Keratinocyte (primary cell): Measurements from ENCODE around the gene CDC34. TPM values are rescaled to one million over a fixed set of nuclear protein-coding genes. Genes with fewer than 3 reads are reported as not detected.

Experiments used
- DNase-seq: peaks from one replicate; pipeline ENCODE4 v3.0.0-alpha.2; 2011; ENCODE audit warnings: low read depth, missing footprints, low spot score
- FAIRE-seq: peaks from 2 replicates; lab custom pipeline; 2011; peaks lifted over from hg19 to GRCh38; lab: Jason Lieb, UNC
- H2AFZ ChIP-seq: 2 replicates; pipeline ENCODE4 v1.6.0; 2012; ENCODE audit warnings: low read length, control low read depth, inconsistent platforms; ENCODE audit not compliant: control insufficient read depth
- H3K27ac ChIP-seq: 2 replicates; pipeline ENCODE4 v1.5.1; 2011; ENCODE audit warnings: low read length; ENCODE audit not compliant: control insufficient read depth, insufficient read depth
- H3K27me3 ChIP-seq: 3 replicates; pipeline ENCODE4 v1.6.0; 2011; ENCODE audit warnings: low read length; ENCODE audit not compliant: control insufficient read depth, insufficient read depth; ENCODE audit errors: extremely low read depth
- H3K36me3 ChIP-seq, 2 experiments: 2 replicates in 1 of 2; 3 replicates in 1 of 2; pipeline ENCODE4 v1.5.1; 2011; ENCODE audit warnings: low read length in 2 of 2, mild to moderate bottlenecking in 1 of 2; ENCODE audit not compliant: control insufficient read depth in 2 of 2, insufficient read depth in 2 of 2; ENCODE audit errors: extremely low read depth in 1 of 2
- H3K4me1 ChIP-seq: 3 replicates; pipeline ENCODE4 v1.5.1; 2011; ENCODE audit warnings: low read length; ENCODE audit not compliant: control insufficient read depth, insufficient read depth; ENCODE audit errors: extremely low read depth
- H3K4me2 ChIP-seq: 3 replicates; pipeline ENCODE4 v1.6.0; 2011; ENCODE audit warnings: low read depth, low read length; ENCODE audit not compliant: control insufficient read depth, insufficient read depth; ENCODE audit errors: extremely low read depth
- H3K4me3 ChIP-seq, 3 experiments: fragments of 200-600 bp in 1 of 3; sonication (generic) in 1 of 3; 2 replicates in 2 of 3; 3 replicates in 1 of 3; pipeline ENCODE4 v1.5.1; 2011 to 2016; ENCODE audit warnings: low read length in 3 of 3, mild to moderate bottlenecking in 3 of 3, control low read depth in 2 of 3, inconsistent platforms in 1 of 3, low read depth in 1 of 3, mixed read lengths in 1 of 3, mixed run types in 1 of 3, moderate library complexity in 1 of 3; ENCODE audit not compliant: control insufficient read depth in 2 of 3, insufficient read depth in 2 of 3; ENCODE audit errors: extremely low read depth in 1 of 3
- H3K79me2 ChIP-seq: 2 replicates; pipeline ENCODE4 v1.6.0; 2012; ENCODE audit warnings: low read length; ENCODE audit not compliant: control insufficient read depth, insufficient read depth
- H3K9ac ChIP-seq: 3 replicates; pipeline ENCODE4 v1.6.0; 2011; ENCODE audit warnings: low read length; ENCODE audit not compliant: control insufficient read depth, insufficient read depth; ENCODE audit errors: extremely low read depth
- H3K9me1 ChIP-seq: 3 replicates; pipeline ENCODE4 v1.6.0; 2011; ENCODE audit warnings: low read length; ENCODE audit not compliant: control insufficient read depth, insufficient read depth; ENCODE audit errors: extremely low read depth
- H3K9me3 ChIP-seq: 2 replicates; pipeline ENCODE4 v1.5.1; 2012; ENCODE audit warnings: low read depth, low read length; ENCODE audit not compliant: control insufficient read depth
- H4K20me1 ChIP-seq: 3 replicates; pipeline ENCODE4 v1.6.0; 2011; ENCODE audit warnings: low read length; ENCODE audit not compliant: control insufficient read depth, insufficient read depth; ENCODE audit errors: extremely low read depth
- CTCF ChIP-seq, 3 experiments: IDR thresholded peaks in 1 of 3; conservative IDR thresholded peaks in 1 of 3; optimal IDR thresholded peaks in 1 of 3; 2 replicates in 2 of 3; 3 replicates in 1 of 3; pipeline versions ENCODE3 to v1.5.1; 2011; ENCODE audit warnings: low read length in 3 of 3, mild to moderate bottlenecking in 3 of 3, moderate library complexity in 2 of 3, control low read depth in 1 of 3, inconsistent platforms in 1 of 3; ENCODE audit not compliant: insufficient read depth in 2 of 3; ENCODE audit errors: extremely low read depth in 1 of 3
- EZH2 ChIP-seq: IDR thresholded peaks from one replicate; pipeline ENCODE4 v1.6.1; 2012; ENCODE audit warnings: inconsistent platforms, mild to moderate bottlenecking, low read length, moderate library complexity
- dilution Hi-C: fragments of 300-500 bp; cut with MboI; formaldehyde crosslinking; loops from one replicate; pipeline ENCODE4 v1.7.0; 2020; ENCODE audit warnings: low sequenced_read_pairs; ENCODE audit not compliant: extremely low pct_ligation_motif_present
- polyA plus RNA-seq, 5 experiments: library from polyadenylated mRNA; depleted of rRNA in 3 of 5; stranded (reverse) in 3 of 5; stranded (forward) in 1 of 5; unstranded in 1 of 5; fragments of >200 nt; gene quantifications; 1 replicate in 1 of 5; 2 replicates in 3 of 5; 3 replicates in 1 of 5; pipeline versions ENCODE4 v1.2.1 to v1.2.3, GENCODE V29; 2011 to 2012; ENCODE audit warnings: missing spikeins in 2 of 5, low read depth in 1 of 5, low replicate concordance in 1 of 5

CDC34 gene
- polyA plus RNA-seq, 1 donor (not counting 4 experiments of a cell fraction or from before 2014, with no cell fraction given): 47.5 TPM

GRCh38 chr19:491146-491741 lies 40.3 kb upstream of the CDC34 start:
- no peak overlapping the region for H2AFZ ChIP-seq
- DNase-seq: no peak
- no peak overlapping the region for H3K9ac ChIP-seq
- H3K27ac ChIP-seq: no peak overlapping the region
- dilution Hi-C loops: no loop called here
- no peaks in the 10 kb centered on the region for H3K9me3 ChIP-seq
- H3K36me3 ChIP-seq: no peaks in the 10 kb centered on the region
- H3K4me3 ChIP-seq: no peak overlapping the region
- H4K20me1 ChIP-seq: no peaks in the 10 kb centered on the region
- no peaks in the 10 kb centered on the region for H3K9me1 ChIP-seq
- TF ChIP-seq EZH2 (no peak), CTCF (optimal IDR thresholded peaks at IDR 0.05 in 1 of 3, IDR thresholded peaks at IDR 0.05 in 1 of 3, conservative IDR thresholded peaks at IDR 0.05 in 1 of 3; ENCODE audit: extremely low read depth in 1 of 3, insufficient read depth in 2 of 3, low read length in 3 of 3) (no peak)
- FAIRE-seq: no peak
- no peaks in the 10 kb centered on the region for H3K4me1 ChIP-seq
- no peak overlapping the region for H3K4me2 ChIP-seq
- H3K27me3 ChIP-seq: peaks cover 8% of the 10 kb centered on the region
- no peaks in the 10 kb centered on the region for H3K79me2 ChIP-seq

GRCh38 chr19:492091-492531 lies 39.4 kb upstream of the CDC34 start:
- no peak for FAIRE-seq
- H3K4me3 ChIP-seq: no peak overlapping the region
- no peaks in the 10 kb centered on the region for H3K36me3 ChIP-seq
- H3K27me3 ChIP-seq: peaks cover 6% of the 10 kb centered on the region
- H3K9me3 ChIP-seq: no peaks in the 10 kb centered on the region
- H3K9me1 ChIP-seq: no peaks in the 10 kb centered on the region
- no peaks in the 10 kb centered on the region for H3K4me1 ChIP-seq
- no peak overlapping the region for H2AFZ ChIP-seq
- H3K9ac ChIP-seq: no peak overlapping the region
- dilution Hi-C loops: no loop called here
- no peak for DNase-seq
- TF ChIP-seq CTCF (optimal IDR thresholded peaks at IDR 0.05 in 1 of 3, IDR thresholded peaks at IDR 0.05 in 1 of 3, conservative IDR thresholded peaks at IDR 0.05 in 1 of 3; ENCODE audit: extremely low read depth in 1 of 3, insufficient read depth in 2 of 3, low read length in 3 of 3) (no peak), EZH2 (no peak)
- no peaks in the 10 kb centered on the region for H4K20me1 ChIP-seq
- no peak overlapping the region for H3K4me2 ChIP-seq
- H3K79me2 ChIP-seq: no peaks in the 10 kb centered on the region
- H3K27ac ChIP-seq: no peak overlapping the region
